HuH-7 (cell line): ENCODE measurements around the gene HIBADH.
"Not testable (repeated sequence)": the region's sequence is repeated elsewhere in the genome, so short reads cannot be mapped to it uniquely, and the experiment has no call there.

Experiments used
- DNase-seq: peaks from one replicate; pipeline ENCODE4 v3.0.0; 2011; ENCODE audit warnings: low spot score

HIBADH gene

DNA sequence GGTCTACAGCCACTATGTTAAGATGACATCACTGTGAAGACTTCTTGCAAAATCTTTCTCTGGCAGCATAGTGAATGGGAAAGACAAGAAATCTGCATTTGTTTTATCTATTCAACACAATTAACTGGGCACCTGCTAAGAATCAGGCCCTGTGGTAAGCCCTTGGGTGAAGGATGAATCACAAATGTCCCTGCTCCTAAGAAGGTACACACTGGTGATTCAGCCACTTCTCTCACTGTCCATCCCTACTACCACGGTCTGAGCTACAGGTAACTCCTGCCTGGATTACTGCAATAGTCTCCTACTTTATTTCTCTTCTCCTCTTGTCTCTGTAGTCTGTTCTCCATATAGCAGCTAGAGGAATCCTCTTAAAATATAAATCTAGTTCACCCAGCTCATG is 116.1 kb downstream of the HIBADH start:
- DNase-seq = no peak

DNA sequence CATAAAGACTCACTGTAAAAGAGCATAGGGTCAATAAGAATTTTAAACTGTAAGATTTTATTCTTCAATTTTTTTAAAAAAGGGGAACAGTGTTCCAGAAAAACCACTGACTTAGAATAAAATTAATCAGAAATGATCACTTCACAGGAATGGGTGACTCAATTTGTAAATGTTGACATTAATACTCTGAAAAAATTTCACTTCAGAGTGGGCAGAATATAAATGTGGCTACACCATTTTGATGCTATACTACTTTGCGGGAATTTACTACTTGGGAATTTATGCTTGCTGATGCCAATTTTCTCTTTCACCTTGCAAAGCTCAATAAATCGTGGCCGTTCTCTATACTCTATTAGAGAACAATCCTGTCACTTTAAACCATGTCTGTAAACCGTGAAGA is 126.9 kb downstream of the HIBADH start:
- no peak for DNase-seq

DNA sequence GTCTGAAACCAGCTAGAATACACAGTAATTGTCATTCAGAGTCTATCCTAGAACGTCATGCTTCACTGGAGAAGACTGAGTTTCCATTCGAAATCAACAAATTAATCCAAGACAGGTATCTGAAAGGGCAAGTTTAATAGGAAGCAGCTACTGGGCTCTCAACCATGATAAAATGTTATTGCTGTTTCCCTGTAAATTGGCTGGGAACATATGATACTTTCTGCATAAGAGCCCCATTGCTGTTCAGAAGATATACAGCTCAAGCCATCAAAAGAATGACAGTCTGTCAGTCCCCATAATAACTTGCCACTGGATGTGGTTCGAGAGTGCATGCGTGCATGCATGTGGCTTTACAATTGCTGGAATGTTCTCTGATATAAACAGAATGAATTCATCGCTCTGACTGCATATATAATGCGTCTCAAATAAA is 129.0 kb downstream of the HIBADH start:
- no peak for DNase-seq

DNA sequence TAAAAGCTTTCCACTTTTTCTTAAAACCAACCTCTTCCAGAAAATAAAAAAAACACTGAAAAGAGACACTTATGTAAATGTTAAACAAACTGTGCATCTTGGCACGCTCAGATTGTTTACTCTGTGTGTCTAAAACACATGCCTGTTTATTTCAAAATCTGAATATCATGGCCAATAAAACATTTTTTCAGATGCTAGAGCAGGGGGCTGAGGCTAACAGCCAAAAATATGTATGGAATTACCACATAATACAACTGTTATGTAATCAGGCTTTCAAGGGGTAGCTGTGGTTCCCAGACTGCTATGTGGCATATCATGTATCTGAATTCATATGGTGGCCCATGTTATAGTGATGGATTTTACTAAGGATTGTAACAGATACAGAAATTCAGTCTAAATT is 130.4 kb downstream of the HIBADH start:
- no peak for DNase-seq

DNA sequence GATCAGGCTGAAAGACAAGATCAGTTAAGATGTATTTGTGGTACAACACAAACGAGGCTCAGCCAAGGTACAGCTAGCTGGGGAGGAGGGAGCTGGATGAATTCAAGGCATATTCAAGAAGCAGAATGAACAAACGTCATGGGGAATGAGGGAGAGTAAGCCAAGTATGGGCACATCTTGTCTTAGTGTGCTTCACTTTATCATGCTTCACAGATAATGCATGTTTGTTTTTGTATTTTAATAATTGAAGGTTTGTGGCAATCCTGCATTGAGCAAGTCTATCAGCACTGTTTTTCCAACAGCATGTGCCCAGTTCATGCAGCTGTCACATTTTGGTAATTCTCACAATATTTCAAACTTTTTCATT is 135.4 kb downstream of the HIBADH start:
- no peak for DNase-seq

DNA sequence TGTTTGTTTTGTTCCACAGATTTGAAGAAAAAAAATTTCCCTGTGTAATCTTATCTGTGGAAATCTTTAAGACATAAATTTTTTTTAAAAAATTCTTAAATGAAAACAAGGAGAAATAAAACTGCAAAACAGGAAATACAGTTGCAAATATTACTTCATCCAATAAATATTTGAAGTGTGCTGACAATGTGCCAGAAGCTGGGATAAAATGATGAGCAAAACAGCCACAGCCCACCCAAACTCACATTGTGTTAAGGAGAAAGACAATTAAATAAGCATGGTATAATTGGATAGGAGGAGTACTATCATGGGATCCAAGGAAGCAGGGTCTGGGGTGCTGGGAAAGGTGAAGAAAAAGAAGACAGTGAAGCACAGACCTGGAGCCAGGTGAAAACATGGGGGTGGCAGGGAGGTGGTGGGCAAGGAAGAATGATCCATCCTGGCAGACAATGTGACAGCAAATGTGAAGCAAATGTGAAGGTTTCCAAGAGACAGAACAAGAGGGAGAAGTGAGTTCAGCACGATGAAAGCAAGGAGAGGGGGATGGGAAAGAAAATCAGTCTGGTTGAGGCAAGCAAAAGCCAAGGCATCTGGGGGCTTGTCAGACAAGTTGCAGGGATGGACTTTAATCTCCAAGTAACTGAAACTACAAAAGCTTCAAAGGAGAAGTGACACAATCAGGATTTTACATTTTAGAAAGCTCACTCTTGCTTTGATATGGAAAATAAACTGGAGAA is 135.9 kb downstream of the HIBADH start:
- DNase-seq = no peak

DNA sequence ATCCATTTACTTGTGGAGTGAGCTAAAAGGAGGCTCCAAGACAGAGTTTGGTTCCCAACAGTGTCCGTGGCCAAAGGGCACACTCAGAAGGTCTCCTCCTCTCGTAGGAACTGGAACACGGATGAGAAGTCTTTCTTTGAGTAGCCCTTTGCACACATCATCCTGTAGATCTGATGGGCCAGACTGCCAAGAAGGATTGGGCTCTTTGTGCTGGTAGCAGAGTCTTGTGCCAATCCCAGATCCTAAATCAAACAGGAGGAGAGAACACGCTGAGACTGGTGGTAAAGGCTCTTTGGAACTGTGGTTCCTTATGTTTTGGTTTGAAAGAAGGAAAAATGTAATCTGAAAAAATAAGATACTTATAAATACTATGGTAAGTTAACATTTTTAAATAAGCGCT is 136.6 kb downstream of the HIBADH start:
- DNase-seq = no peak

DNA sequence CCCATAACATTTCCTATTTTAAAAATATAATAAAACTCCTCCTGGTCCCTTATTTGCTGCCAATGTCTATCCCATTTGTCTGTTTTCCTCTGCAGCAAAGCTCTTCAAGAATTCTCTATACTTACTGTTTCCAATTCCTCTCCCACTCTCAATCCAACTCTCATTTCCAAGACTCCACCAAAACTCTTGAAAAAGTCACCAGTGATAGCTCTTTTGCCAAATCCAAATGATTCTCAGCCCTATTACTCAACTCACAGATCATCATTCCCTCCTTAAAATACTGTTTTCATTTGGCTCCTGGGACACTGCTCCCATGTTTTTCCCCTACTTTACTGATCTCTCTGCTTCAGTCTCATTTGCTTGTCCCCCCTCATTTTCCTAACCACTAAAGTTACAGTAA is 139.4 kb downstream of the HIBADH start:
- DNase-seq = no peak

DNA sequence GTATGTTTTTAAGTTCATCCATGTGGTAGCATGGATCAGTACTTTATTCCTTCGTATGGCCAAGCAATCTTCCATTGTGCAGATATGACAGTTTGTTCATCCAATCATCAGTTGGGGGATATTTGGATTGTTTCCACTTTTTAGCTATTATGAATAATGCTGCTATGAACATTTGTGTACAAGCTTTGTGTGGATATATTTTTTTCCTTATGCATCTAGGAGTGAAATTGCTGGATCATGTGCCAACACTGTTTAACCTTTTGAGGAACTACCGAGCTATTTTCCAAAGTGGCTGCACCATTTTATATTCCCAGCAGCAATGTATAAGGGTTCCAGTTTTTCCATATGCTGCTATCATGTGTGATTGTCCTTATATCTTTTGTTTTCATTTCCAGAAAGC is 140.1 kb downstream of the HIBADH start:
- DNase-seq = no peak

DNA sequence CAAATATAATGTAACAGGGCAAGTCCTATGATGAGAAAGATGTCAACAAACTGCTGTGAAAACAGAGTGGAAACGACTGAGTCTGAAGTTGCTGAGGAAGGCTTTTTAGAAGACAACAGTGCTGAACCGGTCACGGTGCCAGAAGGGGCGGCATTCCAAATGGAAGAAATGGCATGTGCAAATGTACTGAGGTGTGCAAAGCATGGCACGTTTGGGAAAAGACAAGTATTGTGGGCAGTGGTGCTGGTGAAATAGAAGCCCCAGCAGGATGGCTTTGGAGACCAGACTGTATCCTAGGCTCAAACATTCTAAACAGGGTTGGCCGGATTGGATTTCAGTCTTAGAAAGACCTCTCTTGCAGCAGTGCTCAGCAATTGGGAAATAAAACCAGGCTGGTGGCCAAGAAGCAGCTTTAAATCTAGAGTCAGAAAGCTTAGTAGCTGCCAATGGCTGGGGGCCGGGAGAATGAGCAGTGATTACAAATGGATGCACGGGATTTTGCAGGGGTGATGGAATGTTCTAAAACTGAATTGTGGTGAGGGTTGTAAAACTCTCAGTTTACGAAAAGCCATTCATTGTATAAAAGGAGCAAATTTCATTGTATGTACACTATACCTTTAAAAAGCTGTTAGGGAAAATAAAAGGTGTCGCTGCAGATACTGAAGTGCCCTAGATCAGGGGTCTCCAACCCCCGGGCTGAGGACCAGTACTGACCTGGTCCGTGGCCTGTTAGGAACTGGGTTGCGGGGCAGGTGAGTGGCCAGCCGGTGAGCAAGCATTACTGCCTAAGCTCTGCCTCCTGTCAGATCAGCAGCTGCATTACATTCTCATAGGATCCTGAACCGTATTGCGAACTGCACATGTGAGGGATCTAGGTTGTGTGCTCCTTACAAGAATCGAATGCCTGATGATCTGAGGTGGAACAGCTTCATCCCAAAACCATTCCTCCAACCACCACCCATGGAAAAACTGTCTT is 141.6 kb downstream of the HIBADH start:
- no peak for DNase-seq

DNA sequence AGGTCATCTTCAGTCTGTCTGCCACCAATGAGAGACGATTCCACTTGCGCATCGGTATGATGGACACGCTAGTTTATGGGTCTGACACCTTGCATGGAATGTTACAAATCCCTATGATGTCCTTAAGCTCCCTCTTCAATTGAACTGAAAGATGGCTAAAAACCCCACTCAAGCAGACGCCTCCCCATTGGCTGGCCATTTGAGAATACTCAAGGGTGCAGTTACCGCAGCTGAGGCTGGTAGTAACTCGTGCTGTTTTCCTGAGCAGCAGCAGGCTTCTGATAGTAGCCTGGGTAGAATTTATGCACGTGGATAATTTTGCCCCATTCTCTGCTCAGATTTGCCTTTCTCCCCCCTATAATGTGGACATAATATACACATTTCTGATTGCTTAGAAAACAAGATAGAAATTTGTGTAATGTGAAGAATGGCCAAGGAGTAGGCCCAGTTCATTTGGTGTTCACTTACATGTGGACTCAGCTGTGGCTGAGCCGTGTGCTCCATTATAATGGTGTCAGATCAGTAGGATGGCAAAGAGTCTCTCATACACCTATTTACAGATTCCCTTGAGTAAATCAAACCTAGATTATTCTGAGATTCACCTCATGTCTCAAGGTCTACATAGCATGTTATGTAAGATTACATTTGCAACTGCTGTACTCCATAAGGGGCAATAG is 142.8 kb downstream of the HIBADH start:
- no peak for DNase-seq

DNA sequence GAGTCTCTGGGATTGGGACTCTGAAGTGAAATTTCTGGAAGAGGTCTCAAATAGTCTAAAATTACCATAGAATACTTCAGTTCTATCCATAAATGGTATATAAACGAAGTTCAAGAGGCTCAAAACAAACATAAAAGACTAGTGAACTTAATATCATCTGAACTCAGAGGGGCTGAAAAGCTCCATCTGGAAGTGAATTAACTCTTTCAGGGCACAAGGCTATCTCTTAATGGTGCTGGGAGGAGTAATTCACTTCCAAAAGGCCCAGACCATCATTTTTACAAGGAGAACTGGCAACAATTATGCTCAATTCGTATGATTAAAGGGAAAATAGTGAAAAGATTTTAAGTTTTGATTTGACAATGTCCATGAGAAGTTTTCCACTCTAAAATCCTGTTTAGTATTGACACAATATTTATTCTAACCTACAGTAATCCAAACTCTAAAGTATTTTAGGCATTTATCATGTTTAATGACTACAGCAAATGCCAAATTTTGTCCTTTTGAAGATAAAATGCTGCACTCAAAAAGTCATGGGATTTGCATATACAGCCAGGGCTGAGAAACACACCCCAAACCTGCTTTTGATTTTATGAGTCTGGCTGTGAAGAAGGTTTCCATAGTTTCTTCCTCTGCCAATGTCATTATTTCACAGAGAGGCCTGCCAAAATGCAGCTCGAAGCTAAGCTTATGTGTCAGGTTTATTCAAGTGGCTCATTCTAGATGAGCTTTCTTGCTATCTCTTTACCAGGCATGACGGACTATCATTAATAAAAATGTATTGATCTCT is 143.9 kb downstream of the HIBADH start:
- no peak for DNase-seq

DNA sequence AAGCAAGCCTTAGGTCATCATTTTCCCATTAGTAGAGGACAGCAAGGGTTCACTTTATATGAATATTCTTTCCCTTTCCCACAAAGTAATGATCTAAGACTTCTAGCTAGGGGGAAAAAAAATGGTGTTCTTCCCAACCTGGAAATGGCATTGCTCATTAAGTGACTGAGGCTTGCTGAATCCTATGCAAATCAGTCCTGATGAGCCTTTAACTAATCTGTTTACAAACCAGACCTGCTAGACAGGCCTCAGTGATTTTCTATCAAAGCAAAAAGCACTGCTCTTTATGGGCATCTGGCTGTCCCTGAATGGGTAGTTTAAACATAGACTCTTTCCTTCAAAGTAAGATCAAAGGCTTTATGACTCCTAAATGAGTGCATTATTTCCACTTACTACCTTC is 146.3 kb downstream of the HIBADH start:
- no peak for DNase-seq

DNA sequence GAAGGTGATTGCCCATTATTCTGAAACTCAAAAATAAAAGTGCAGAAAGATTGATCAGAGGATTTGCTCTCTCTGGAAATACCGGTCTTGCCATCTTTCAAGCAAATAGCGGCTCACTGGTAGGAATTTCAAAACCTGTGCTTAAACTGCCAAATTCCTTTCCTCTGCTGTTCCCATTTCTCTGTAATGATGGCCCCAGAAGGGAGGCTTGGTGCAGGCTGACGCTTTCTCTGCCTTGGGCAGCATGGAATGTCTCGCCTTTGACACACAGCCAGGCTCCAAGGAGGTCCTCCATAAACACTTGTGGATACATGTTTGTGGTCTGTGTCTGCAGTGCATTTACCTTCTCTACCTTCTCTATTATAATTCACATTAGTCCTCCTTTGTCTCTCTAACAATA is 146.8 kb downstream of the HIBADH start:
- no peak for DNase-seq

DNA sequence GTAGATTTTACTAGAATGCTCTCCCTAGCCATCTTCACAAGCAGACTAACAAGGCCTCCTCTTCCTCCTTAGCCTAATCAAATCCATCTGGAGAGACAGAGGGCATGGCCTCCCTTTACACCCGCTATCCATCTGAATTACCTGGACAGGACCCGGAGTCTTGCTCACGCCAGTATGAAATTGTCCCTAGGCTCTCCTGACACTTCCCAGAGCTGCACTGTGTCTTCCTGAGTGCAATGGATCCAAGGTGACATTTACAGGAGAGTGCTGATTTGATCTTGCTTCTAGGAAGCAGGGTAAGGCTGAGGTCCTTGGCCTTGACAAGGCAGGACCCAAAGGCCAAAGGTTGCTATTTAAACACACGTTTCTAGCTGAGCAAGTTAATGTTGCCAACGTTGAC is 147.8 kb downstream of the HIBADH start:
- no peak for DNase-seq

DNA sequence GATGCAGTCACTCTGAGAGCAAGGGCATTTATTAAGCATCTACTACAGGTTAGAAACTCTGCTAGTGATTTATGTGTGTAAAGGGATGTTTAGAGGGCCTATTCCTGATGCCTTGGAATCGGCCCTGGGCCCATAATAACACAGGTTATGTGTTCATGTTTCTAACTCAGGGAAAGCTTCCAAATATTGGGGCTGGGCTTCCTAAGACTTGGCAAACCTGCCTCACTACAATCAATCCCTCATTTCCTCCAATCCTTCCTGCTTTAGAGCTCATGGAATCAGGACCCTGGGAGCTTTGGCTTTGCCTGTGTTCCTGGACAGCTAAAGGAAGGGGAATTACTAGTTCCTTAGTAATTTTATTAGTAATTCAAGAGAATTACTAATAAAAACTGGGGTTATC is 148.8 kb downstream of the HIBADH start:
- no peak for DNase-seq

DNA sequence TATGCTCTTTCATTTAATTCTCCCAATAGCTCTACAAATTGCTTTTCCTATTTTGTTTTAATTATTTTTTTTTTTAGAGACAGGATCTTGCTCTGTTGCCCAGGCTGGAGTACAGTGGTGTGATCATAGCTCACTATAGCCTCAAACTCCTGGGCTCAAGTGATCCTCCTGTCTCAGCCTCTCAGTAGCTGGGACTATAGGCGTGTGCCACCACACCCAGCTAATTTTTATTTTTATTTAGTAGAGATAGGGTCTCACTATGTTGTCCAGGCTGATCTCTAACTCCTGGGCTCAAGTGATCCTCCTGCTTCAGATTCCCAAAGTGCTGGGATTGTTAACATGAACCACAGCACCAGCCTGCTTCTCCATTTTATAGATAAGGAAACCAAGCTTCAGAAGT is 151.3 kb downstream of the HIBADH start:
- DNase-seq = not testable (repeated sequence)

DNA sequence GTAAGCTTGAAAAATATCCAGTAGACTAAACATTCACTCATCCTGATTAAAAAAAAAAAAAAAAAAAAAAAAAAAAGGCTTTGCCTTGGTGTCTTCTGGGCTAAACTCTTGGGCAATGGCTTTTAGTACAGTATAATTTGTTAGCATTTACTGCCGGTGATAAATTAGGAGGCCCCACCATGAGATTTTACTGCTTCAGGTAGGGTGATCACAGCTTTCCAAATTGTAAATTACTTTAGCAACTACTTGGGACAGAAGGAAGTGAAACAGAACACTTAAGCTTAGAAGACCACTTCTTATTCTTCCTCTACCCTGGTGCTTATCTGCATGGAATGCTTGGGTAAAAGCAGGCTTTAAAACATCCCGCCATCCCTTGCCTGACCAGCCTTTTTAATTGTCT is 152.1 kb downstream of the HIBADH start:
- DNase-seq = no peak

DNA sequence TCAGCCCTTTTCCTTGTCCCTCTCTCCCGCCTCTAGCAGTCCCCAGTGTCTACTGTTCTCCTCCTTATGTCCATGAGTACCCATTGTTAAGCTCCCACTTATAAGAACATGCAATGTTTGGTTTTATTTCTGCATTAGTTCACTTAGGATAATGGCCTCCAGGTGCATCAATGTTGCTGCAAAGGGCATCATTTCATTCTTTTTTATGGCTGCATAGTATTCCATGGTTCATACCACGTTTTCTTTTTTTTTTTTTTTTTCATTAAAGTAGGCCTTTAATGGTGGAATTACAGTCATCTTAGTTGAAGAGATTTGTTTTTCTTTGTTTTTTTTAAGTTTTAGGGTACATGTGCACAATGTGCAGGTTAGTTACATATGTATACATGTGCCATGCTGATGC is 160.8 kb downstream of the HIBADH start:
- DNase-seq = not testable (repeated sequence)

DNA sequence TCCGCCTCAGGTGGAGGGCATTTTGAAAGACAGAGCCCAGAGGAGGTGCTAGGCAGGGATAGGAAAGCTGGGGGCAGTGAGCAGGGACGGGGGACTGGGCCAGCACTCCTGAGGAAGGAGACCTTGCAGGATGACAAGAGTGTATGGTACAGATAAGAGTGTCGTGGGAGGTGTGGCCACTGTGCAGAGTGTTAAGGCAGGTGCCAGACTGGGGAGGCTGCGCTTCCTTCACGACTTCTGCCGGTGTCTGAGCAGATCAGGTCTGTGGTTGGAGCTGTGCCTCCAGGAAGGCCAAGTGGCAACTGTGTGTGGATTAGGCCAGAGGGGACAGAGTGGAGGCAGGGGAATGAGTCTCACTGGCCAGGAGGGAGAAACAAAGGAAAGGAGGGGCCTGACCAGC is 161.7 kb downstream of the HIBADH start:
- DNase-seq = no peak

DNA sequence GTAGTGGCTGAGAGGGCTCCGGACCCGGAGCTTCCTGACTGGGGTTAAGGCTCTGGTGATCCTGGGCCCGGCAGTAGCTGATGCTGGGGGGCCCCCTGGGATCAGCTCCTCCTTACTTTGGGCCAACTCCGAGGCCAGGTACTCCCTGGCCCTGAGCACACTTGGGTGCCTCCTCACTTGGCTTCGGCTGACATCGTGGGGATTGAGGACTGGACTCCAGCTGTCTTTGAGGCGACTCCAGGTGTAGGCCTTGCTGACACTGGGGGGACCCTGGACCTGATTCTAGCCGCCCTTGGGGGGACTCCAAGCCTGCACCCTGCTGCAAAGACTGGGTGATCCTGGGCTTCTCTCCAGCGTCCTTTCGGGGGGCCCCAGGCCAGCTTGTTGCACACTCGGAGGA is 170.5 kb downstream of the HIBADH start:
- DNase-seq = no peak

DNA sequence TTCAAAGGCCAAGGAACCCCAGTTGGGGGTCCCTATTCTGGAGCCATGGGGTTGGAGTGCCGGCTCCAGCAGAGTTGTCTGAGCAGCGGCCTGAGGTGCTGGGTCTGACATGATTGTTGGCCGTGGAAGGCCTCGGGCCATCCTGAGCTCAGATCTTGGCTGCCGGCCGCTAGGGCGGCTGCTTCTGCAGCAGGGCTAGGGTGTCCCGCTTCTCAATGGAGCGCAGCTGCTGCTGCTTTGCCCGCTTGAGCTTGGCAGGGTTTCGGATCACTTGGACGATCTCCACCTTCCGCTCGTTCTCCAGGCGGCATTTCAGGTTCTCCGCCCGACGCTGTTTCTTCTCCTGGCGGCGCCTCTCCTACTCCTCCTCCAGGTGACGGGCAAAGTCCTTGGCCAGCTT is 171.1 kb downstream of the HIBADH start:
- DNase-seq = no peak
